GM13977 (cell line): ENCODE results near the gene CMPK2.

Experiments used
- DNase-seq: peaks from one replicate; pipeline ENCODE4 v3.0.0; 2012; ENCODE audit warnings: low spot score
- CTCF ChIP-seq: IDR thresholded peaks from 2 replicates; pipeline ENCODE4 v1.5.1; 2012; ENCODE audit warnings: mild to moderate bottlenecking, control low read depth; ENCODE audit not compliant: insufficient read depth; ENCODE audit errors: extremely low read depth, missing control alignments
- in situ Hi-C: fragments of 300-500 bp; cut with MboI; formaldehyde crosslinking; loops from one replicate; pipeline ENCODE4 v1.12.0; 2022; ENCODE audit warnings: low sequenced_read_pairs, low pct_unique_long_range_greater_than_20kb, mixed read lengths, inconsistent platforms; ENCODE audit not compliant: unreplicated experiment

Gene CMPK2

GRCh38 chr2:6820236-6820635, 45.5 kb downstream of the CMPK2 start:
- no peak for DNase-seq
- in situ Hi-C loops, result no loop called here
- no peak for TF ChIP-seq CTCF

GRCh38 chr2:6819668-6820067, 46.0 kb downstream of the CMPK2 start:
- in situ Hi-C loops, result no loop called here
- no peak for DNase-seq
- TF ChIP-seq CTCF, result no peak

DNA sequence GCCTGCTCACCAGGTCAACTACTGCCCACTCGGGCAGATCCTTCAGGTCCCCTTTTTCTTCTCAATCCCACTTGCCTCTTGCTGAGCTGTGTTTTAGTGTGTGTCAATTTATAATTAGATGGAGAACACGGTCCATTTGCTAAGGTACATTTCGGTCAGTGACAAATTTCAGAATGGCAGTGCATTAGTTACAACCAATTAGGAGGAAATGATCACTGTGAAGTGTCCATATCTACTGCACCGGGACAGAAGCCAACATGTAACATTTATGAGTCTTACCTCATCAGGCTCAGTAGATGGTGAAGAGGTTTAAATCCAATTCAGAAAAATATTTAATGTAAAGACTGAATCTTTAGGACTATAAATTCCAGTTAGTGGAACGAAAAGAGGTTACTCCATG, 47.7 kb downstream of the CMPK2 start:
- TF ChIP-seq CTCF, result no peak
- in situ Hi-C loops, result no loop called here
- DNase-seq, result no peak

DNA sequence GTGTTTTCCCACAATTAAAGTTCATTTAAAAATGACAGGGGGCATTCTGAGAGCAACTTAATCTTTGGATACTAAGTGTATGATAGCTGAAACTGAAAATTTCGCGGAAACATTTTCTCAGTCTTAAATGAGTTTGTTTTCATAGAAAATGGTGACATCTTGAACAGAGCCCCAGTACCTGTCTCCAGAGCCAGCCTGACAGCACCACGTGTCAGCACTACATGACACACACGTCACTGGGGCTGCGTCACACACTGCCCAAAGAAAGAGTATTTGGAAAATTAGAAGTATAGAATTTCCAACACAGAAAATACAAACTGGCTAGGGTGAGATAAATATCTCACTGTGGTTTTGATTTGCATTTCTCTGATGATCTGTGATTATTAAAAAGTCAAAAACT, 50.8 kb downstream of the CMPK2 start:
- TF ChIP-seq CTCF, result no peak
- DNase-seq, result no peak
- in situ Hi-C loops, result no loop called here

GRCh38 chr2:6814312-6814711, 51.4 kb downstream of the CMPK2 start:
- in situ Hi-C loops, result no loop called here
- TF ChIP-seq CTCF, result no peak
- DNase-seq, result no peak

DNA sequence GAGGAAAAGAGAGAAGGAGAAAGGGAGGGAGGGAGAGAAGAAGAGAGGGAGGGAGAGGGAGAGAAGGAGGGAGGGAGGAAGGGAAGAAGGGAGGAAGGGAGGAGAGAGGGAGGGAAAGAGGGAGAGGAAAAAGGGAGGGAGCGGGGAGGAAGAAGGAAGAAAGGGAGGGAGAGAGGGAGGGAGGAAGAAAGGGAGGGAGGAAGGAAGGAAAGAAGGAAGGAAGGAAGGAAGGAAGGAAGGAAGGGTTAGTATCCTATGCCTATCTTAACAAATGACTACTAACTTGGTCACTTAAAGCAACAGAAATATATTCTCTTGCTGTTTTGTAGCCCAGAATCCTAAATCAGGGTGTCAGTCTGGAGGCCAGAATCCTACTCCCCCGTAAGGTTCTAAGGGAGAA, 52.1 kb downstream of the CMPK2 start:
- TF ChIP-seq CTCF, result no peak
- DNase-seq, result no peak
- in situ Hi-C loops, result no loop called here
